Measurements from ENCODE around the gene DUT. TPM values are rescaled to one million over a fixed set of nuclear protein-coding genes. Genes with fewer than 3 reads are reported as not detected.

DUT gene
- total RNA-seq = 100 to 1,000 TPM in 1 of 2 donors, 10 to 100 TPM in 1; 87.0 to 104 TPM

DNA sequence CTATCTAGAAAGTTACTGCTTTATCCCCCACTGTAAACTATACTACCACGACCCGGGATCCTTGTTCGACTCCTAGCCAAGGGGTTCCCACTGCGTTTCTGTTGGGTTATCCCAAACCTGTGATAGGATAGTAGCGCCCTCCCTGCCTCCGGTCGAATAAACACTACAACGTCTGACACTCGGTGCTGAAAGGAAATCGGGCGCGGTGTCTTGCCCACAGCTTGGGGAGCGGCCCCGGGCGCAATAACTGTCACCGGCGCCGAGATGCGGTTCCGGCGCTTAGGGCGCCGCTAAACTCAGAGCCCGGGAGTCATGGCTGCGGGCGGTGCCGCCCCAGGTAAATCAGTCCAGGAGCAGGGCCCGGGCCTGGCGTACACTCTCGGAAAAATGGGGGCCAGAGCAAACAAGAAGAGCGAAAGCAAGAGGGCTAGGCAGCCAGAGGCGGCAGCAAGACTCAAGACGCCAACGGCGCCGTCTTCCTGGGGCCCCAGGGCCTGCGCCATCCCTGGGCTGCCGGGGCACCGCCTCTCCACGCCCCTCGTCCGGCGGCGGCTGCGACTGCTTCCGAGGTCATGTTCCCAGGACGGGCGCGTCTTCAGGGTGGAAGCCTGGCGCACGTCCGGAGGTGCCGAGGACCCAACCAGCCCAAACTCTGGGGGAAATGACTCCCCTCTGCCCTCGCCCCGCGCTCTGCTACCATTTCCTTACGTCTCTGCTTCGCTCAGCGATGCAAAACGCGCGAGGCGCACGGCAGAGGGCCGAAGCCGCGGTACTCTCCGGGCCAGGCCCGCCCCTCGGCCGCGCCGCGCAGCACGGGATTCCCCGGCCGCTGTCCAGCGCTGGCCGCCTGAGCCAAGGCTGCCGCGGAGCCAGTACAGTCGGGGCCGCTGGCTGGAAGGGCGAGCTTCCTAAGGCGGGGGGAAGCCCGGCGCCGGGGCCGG is at the start of gene DUT:
TSS of gene DUT (plus strand) at position 575 of the 941 bp plus-strand sequence. CDS start at position 662, 87 bp downstream.
- WGBS = under 1% methylated on average over 67 of the region's 89 CpGs
- DNase-seq (ENCODE audit: low spot score) = peak; percentile 84

DNA sequence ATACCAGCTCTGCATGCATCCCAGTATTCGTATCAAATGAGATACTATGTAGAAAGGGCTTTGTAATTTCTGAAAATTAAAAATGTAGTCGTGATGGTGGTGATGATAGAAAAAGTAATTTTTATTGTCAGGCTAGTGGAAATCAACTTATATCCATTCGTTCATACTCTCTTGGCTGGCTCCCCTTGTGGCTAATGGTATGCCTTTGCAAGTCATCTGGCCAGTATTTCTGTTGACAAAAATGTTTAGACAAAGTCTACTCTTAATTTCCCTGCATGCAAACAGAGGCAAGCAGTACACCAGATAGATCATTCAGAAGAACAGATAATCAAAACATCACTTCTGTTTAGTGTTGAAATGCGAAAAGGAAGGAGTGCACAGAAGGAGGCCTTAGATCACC is 49.6 kb upstream of the DUT start:
- no peak overlapping the region for H3K27ac ChIP-seq
- 79% methylated on average over 4 of the region's 4 CpGs for WGBS
- no peaks in the 10 kb centered on the region for H3K27me3 ChIP-seq (replicated peaks; ENCODE audit: insufficient read depth)
- no peaks in the 10 kb centered on the region for H3K36me3 ChIP-seq
- H3K9me3 ChIP-seq = no peaks in the 10 kb centered on the region
- intact Hi-C loops (cut with DNase I) = no loop called here
- no peak overlapping the region for H3K4me3 ChIP-seq
- TF ChIP-seq POLR2AphosphoS5 (IDR thresholded peaks at IDR 0.05) (no peak), POLR2A (IDR thresholded peaks at IDR 0.05) (no peak)
- TF ChIP-seq, protein P1, sequence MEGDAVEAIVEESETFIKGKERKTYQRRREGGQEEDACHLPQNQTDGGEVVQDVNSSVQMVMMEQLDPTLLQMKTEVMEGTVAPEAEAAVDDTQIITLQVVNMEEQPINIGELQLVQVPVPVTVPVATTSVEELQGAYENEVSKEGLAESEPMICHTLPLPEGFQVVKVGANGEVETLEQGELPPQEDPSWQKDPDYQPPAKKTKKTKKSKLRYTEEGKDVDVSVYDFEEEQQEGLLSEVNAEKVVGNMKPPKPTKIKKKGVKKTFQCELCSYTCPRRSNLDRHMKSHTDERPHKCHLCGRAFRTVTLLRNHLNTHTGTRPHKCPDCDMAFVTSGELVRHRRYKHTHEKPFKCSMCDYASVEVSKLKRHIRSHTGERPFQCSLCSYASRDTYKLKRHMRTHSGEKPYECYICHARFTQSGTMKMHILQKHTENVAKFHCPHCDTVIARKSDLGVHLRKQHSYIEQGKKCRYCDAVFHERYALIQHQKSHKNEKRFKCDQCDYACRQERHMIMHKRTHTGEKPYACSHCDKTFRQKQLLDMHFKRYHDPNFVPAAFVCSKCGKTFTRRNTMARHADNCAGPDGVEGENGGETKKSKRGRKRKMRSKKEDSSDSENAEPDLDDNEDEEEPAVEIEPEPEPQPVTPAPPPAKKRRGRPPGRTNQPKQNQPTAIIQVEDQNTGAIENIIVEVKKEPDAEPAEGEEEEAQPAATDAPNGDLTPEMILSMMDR (IDR thresholded peaks at IDR 0.05) = no peak
- no peak for DNase-seq (ENCODE audit: low spot score)
- no peaks in the 10 kb centered on the region for H3K4me1 ChIP-seq (replicated peaks)

More for the DNA sequence above, at the start of gene DUT:
- intact Hi-C loops (cut with DNase I) = no loop called here
- TF ChIP-seq POLR2AphosphoS5 (IDR thresholded peaks at IDR 0.05) (peak; percentile 77), POLR2A (IDR thresholded peaks at IDR 0.05) (peak; percentile 74)
- TF ChIP-seq, protein P1 (IDR thresholded peaks at IDR 0.05) = no peak
- Histone ChIP-seq H3K27me3 (replicated peaks; ENCODE audit: insufficient read depth) (no peaks in the 10 kb centered on the region), H3K27ac (peak within 1 kb of the TSS; percentile 95 to 97), H3K36me3 (no peaks in the 10 kb centered on the region), H3K4me3 (peak within 1 kb of the TSS; percentile 69 to 73), H3K4me1 (replicated peaks) (no peaks in the 10 kb centered on the region), H3K9me3 (no peaks in the 10 kb centered on the region)

DNA sequence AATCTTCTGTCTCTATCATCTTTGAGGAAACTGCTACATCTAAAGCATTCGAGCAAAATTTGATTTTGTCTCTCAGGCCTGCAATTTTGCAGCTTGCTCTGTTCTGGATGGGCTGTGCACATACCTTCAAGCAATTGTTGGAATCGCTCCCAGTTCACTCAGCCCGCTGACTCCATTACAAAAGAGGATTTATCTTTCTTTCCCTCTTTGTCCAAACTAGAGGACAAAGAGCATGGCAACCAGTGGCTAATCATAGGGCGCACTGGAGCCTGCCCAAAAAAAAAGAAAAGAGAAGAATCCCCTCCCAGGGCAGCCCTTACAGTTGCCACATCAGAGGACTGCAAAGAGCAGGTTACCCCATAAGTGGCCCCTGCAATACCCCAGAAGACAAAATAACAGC is 49.0 kb upstream of the DUT start:
- intact Hi-C loops (cut with DNase I) = no loop called here
- Histone ChIP-seq H3K4me3 (no peak overlapping the region), H3K4me1 (replicated peaks) (no peaks in the 10 kb centered on the region), H3K27me3 (replicated peaks; ENCODE audit: insufficient read depth) (no peaks in the 10 kb centered on the region), H3K9me3 (no peaks in the 10 kb centered on the region), H3K27ac (no peak overlapping the region), H3K36me3 (no peaks in the 10 kb centered on the region)
- no peak for DNase-seq (ENCODE audit: low spot score)
- 36% methylated on average over 4 of the region's 4 CpGs for WGBS
- TF ChIP-seq POLR2A (IDR thresholded peaks at IDR 0.05) (no peak), POLR2AphosphoS5 (IDR thresholded peaks at IDR 0.05) (no peak)
- TF ChIP-seq, protein P1 (IDR thresholded peaks at IDR 0.05) = no peak

GRCh38 chr15:48283396-48284145 is 47.7 kb upstream of the DUT start:
- no peaks in the 10 kb centered on the region for H3K4me1 ChIP-seq (replicated peaks)
- H3K9me3 ChIP-seq = no peaks in the 10 kb centered on the region
- no peaks in the 10 kb centered on the region for H3K27me3 ChIP-seq (replicated peaks; ENCODE audit: insufficient read depth)
- TF ChIP-seq, protein P1 (IDR thresholded peaks at IDR 0.05) = no peak
- TF ChIP-seq POLR2AphosphoS5 (IDR thresholded peaks at IDR 0.05) = no peak
- TF ChIP-seq POLR2A (IDR thresholded peaks at IDR 0.05) = no peak
- no peak overlapping the region for H3K4me3 ChIP-seq
- no peak for DNase-seq (ENCODE audit: low spot score)
- no peak overlapping the region for H3K27ac ChIP-seq
- intact Hi-C loops (cut with DNase I) = no loop called here
- 50% methylated on average over 6 of the region's 6 CpGs for WGBS
- H3K36me3 ChIP-seq = no peaks in the 10 kb centered on the region
